Naive B cell (primary cell): ENCODE data around the gene BAAT. TPM values are rescaled to one million over a fixed set of nuclear protein-coding genes. Genes with fewer than 3 reads are reported as not detected.

ENCODE experiments used
- ATAC-seq, 2 donors: fragments of 150-1000 bp; cut with Tn5 transposase; 2 replicates each; pipeline ENCODE4 v1.10.0; 2021; ENCODE audit warnings: low read depth in 2 of 2, mild to moderate bottlenecking in 2 of 2, moderate library complexity in 2 of 2
- DNase-seq: peaks from one replicate; pipeline ENCODE4 v3.0.0; 2022
- H3K27ac Mint-ChIP-seq, 6 donors: one replicate each; pipeline ENCODE4 v1.8.0; 2020 to 2022; ENCODE audit warnings: mild to moderate bottlenecking in 6 of 6, mixed read lengths in 6 of 6, moderate library complexity in 5 of 6, inconsistent platforms in 2 of 6
- H3K27me3 Mint-ChIP-seq, 3 donors: one replicate each; pipeline ENCODE4 v1.8.0; 2021 to 2022; ENCODE audit warnings: mixed read lengths in 3 of 3, mild to moderate bottlenecking in 1 of 3
- H3K36me3 Mint-ChIP-seq, 2 donors: one replicate each; pipeline ENCODE4 v1.8.0; 2020 to 2022; ENCODE audit warnings: mixed read lengths in 2 of 2, inconsistent platforms in 1 of 2, mild to moderate bottlenecking in 1 of 2
- H3K4me1 Mint-ChIP-seq, 3 donors: one replicate each; pipeline ENCODE4 v1.8.0; 2020 to 2022; ENCODE audit warnings: mixed read lengths in 3 of 3, inconsistent platforms in 1 of 3, mild to moderate bottlenecking in 1 of 3, moderate library complexity in 1 of 3
- H3K4me3 Mint-ChIP-seq, 8 donors: one replicate each; pipeline ENCODE4 v1.8.0; 2020 to 2022; ENCODE audit warnings: mild to moderate bottlenecking in 8 of 8, mixed read lengths in 8 of 8, moderate library complexity in 8 of 8, inconsistent platforms in 2 of 8
- H3K9me3 Mint-ChIP-seq, 7 donors: one replicate each; pipeline ENCODE4 v1.8.0; 2020 to 2022; ENCODE audit warnings: mixed read lengths in 7 of 7, mild to moderate bottlenecking in 5 of 7, inconsistent platforms in 2 of 7, moderate library complexity in 1 of 7
- polyA plus RNA-seq, 6 donors: library from polyadenylated mRNA; unstranded; fragments of 300-500 nt; fragmentation: Illumina TruSeq; gene quantifications; one replicate each; pipeline ENCODE4 v1.2.3, GENCODE V29; 2021; ENCODE audit warnings: low read depth in 6 of 6

BAAT gene
- polyA plus RNA-seq, 6 donors from 2014 or later = 0.12 TPM; not detected in 5

GRCh38 chr9:101393135-101393534 is 8.3 kb upstream of the BAAT start:
- no peak for DNase-seq
- Mint-ChIP-seq H3K4me3 (no peak overlapping the region), H3K36me3 (peaks cover 26 to 39% of the 10 kb centered on the region in 2 donors), H3K27me3 (no peaks in the 10 kb centered on the region), H3K27ac (no peak overlapping the region), H3K9me3 (peaks cover 0 to 9% (median 0%) of the 10 kb centered on the region in 7 donors), H3K4me1 (peaks cover 52 to 62% (median 53%) of the 10 kb centered on the region in 3 donors)
- no peak for ATAC-seq

GRCh38 chr9:101388507-101388993 is 3.7 kb upstream of the BAAT start:
- DNase-seq (no peak), ATAC-seq (no peak)
- Mint-ChIP-seq H3K4me3 (no peak overlapping the region), H3K9me3 (peaks cover 4 to 16% (median 11%) of the 10 kb centered on the region in 7 donors), H3K27me3 (no peaks in the 10 kb centered on the region), H3K4me1 (peaks cover 19 to 25% (median 24%) of the 10 kb centered on the region in 3 donors), H3K27ac (peak overlapping the region in 2 of 6 donors; percentile 51 to 52), H3K36me3 (peaks cover 21 to 35% of the 10 kb centered on the region in 2 donors)

GRCh38 chr9:101387871-101388506 is 3.2 kb upstream of the BAAT start:
- Mint-ChIP-seq H3K27ac (peak overlapping the region in 3 of 6 donors; percentile 6 to 56 (median 51)), H3K36me3 (peaks cover 19 to 33% of the 10 kb centered on the region in 2 donors), H3K4me1 (peaks cover 17 to 23% (median 22%) of the 10 kb centered on the region in 3 donors), H3K4me3 (no peak overlapping the region), H3K9me3 (peaks cover 4 to 15% (median 9%) of the 10 kb centered on the region in 7 donors), H3K27me3 (no peaks in the 10 kb centered on the region)
- ATAC-seq = peak; percentile 68
- DNase-seq = peak; percentile 10

GRCh38 chr9:101383361-101383760 is 1.4 kb downstream of the BAAT start:
- Mint-ChIP-seq H3K27me3 (peaks cover 0 to 5% (median 0%) of the 10 kb centered on the region in 3 donors), H3K36me3 (peaks cover 0 to 14% of the 10 kb centered on the region in 2 donors), H3K4me3 (no peak overlapping the region), H3K27ac (no peak overlapping the region), H3K9me3 (peaks cover 4 to 19% (median 8%) of the 10 kb centered on the region in 7 donors), H3K4me1 (no peaks in the 10 kb centered on the region)
- DNase-seq (no peak), ATAC-seq (no peak)

- Mint-ChIP-seq H3K27ac (no peak overlapping the region), H3K27me3 (peaks cover 0 to 17% (median 11%) of the 10 kb centered on the region in 3 donors), H3K9me3 (peaks cover 9 to 33% (median 10%) of the 10 kb centered on the region in 7 donors), H3K4me3 (no peak overlapping the region), H3K36me3 (peaks cover 0 to 14% of the 10 kb centered on the region in 2 donors), H3K4me1 (no peaks in the 10 kb centered on the region)
- ATAC-seq (no peak), DNase-seq (no peak)
Measured at GRCh38 chr9:101381833-101382342, 2.9 kb downstream of the BAAT start.

- peak overlapping the region in 1 of 8 donors; percentile 67 for H3K4me3 Mint-ChIP-seq
Measured at GRCh38 chr9:101381118-101381517, 3.7 kb downstream of the BAAT start.

GRCh38 chr9:101380295-101380694 is 4.5 kb downstream of the BAAT start:
- Mint-ChIP-seq H3K36me3 (peaks cover 0 to 8% of the 10 kb centered on the region in 2 donors), H3K4me1 (no peaks in the 10 kb centered on the region), H3K27me3 (peaks cover 7 to 28% (median 26%) of the 10 kb centered on the region in 3 donors), H3K4me3 (no peak overlapping the region), H3K27ac (no peak overlapping the region), H3K9me3 (peaks cover 9 to 28% (median 10%) of the 10 kb centered on the region in 7 donors)
- ATAC-seq (no peak), DNase-seq (no peak)

More at GRCh38 chr9:101381118-101381517, 3.7 kb downstream of the BAAT start:
- DNase-seq = no peak
- H3K27me3 Mint-ChIP-seq = peaks cover 4 to 20% (median 17%) of the 10 kb centered on the region in 3 donors
- H3K9me3 Mint-ChIP-seq = peaks cover 9 to 33% (median 10%) of the 10 kb centered on the region in 7 donors
- H3K27ac Mint-ChIP-seq = no peak overlapping the region
- peaks cover 0 to 14% of the 10 kb centered on the region in 2 donors for H3K36me3 Mint-ChIP-seq
- ATAC-seq = no peak
- no peaks in the 10 kb centered on the region for H3K4me1 Mint-ChIP-seq

- Mint-ChIP-seq H3K27me3 (peaks cover 12 to 39% (median 39%) of the 10 kb centered on the region in 3 donors), H3K27ac (no peak overlapping the region), H3K4me1 (no peaks in the 10 kb centered on the region), H3K36me3 (no peaks in the 10 kb centered on the region), H3K4me3 (no peak overlapping the region), H3K9me3 (peaks cover 5 to 25% (median 8%) of the 10 kb centered on the region in 7 donors)
- ATAC-seq (no peak), DNase-seq (no peak)
Measured at GRCh38 chr9:101376111-101376848, 8.5 kb downstream of the BAAT start.

- Mint-ChIP-seq H3K27ac (no peak overlapping the region), H3K9me3 (peaks cover 5 to 26% (median 8%) of the 10 kb centered on the region in 7 donors), H3K4me1 (no peaks in the 10 kb centered on the region), H3K36me3 (no peaks in the 10 kb centered on the region), H3K4me3 (no peak overlapping the region), H3K27me3 (peaks cover 14 to 42% (median 41%) of the 10 kb centered on the region in 3 donors)
- no peak for DNase-seq
- no peak for ATAC-seq
Measured at GRCh38 chr9:101375546-101375945, 9.3 kb downstream of the BAAT start.

GRCh38 chr9:101372327-101373118 is 12.3 kb downstream of the BAAT start:
- no peak for ATAC-seq
- no peak for DNase-seq
- no peaks in the 10 kb centered on the region for H3K36me3 Mint-ChIP-seq
- no peaks in the 10 kb centered on the region for H3K4me1 Mint-ChIP-seq
- no peak overlapping the region for H3K27ac Mint-ChIP-seq
- peaks cover 16 to 39% (median 35%) of the 10 kb centered on the region in 3 donors for H3K27me3 Mint-ChIP-seq
- no peak overlapping the region for H3K4me3 Mint-ChIP-seq
- H3K9me3 Mint-ChIP-seq = peaks cover 0 to 13% (median 3%) of the 10 kb centered on the region in 7 donors

GRCh38 chr9:101371813-101372212 is 13.0 kb downstream of the BAAT start:
- no peak for DNase-seq
- H3K27ac Mint-ChIP-seq = no peak overlapping the region
- H3K27me3 Mint-ChIP-seq = peaks cover 16 to 38% (median 31%) of the 10 kb centered on the region in 3 donors
- H3K9me3 Mint-ChIP-seq = peaks cover 0 to 8% (median 3%) of the 10 kb centered on the region in 7 donors
- no peaks in the 10 kb centered on the region for H3K4me1 Mint-ChIP-seq
- ATAC-seq = no peak
- H3K4me3 Mint-ChIP-seq = no peak overlapping the region
- H3K36me3 Mint-ChIP-seq = no peaks in the 10 kb centered on the region

GRCh38 chr9:101369884-101370531 is 14.8 kb downstream of the BAAT start:
- no peaks in the 10 kb centered on the region for H3K4me1 Mint-ChIP-seq
- no peaks in the 10 kb centered on the region for H3K36me3 Mint-ChIP-seq
- peaks cover 0 to 8% (median 2%) of the 10 kb centered on the region in 7 donors for H3K9me3 Mint-ChIP-seq
- no peak overlapping the region for H3K4me3 Mint-ChIP-seq
- peaks cover 9 to 24% (median 13%) of the 10 kb centered on the region in 3 donors for H3K27me3 Mint-ChIP-seq
- DNase-seq (no peak), ATAC-seq (no peak)
- H3K27ac Mint-ChIP-seq = no peak overlapping the region
